ENCODE measurements around the gene SUCLG2.

DNA sequence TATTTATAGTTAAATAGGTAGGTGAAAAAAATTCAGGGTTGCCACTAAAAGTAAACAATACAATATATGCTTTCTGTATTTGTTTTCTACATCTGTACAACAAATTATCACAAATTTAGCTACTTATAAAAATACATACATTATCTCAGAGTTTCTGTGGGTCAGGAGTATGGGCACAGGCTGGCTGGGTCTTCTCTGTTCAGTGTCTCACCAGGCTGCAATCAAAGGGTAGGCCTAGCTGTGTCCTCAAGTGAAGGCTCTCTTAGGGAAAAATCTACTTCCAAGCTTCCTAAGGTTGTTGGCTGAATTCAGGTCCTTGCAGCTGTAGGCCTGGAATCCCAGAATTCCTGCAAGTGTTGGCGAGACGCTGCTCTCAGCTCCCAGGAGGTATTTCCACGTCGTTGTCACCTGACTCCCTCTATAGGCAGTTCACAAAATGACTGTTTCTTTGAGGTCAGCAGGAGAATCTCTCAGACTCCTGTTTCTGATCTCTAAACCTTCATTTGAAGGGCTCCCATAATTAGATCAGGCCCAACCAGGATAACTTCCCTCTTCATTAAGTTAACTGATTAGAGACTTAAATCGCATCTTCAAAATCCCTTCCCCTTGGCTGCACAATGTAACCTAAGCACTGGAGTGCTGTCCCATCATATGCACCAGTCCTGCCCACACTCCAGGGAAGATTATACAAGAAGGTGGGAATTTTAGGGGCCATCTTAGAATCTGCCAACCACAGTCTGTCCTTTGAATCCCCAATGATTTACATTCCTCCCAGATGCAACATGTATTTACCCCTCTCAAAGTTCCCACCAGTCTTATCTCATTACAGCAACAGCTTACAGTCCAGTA, 296.6 kb downstream of the SUCLG2 start:
- TF ChIP-seq, protein P1, sequence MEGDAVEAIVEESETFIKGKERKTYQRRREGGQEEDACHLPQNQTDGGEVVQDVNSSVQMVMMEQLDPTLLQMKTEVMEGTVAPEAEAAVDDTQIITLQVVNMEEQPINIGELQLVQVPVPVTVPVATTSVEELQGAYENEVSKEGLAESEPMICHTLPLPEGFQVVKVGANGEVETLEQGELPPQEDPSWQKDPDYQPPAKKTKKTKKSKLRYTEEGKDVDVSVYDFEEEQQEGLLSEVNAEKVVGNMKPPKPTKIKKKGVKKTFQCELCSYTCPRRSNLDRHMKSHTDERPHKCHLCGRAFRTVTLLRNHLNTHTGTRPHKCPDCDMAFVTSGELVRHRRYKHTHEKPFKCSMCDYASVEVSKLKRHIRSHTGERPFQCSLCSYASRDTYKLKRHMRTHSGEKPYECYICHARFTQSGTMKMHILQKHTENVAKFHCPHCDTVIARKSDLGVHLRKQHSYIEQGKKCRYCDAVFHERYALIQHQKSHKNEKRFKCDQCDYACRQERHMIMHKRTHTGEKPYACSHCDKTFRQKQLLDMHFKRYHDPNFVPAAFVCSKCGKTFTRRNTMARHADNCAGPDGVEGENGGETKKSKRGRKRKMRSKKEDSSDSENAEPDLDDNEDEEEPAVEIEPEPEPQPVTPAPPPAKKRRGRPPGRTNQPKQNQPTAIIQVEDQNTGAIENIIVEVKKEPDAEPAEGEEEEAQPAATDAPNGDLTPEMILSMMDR (conservative IDR thresholded peaks at IDR 0.05): no peak; the same call in 1 of the 2 replicates
- no peak for TF ChIP-seq EZH2 (IDR thresholded peaks at IDR 0.05; ENCODE audit: low read depth)
